AG08396 (cell line): ENCODE data around the gene TMPRSS6.
"Not testable (repeated sequence)": the region's sequence is repeated elsewhere in the genome, so short reads cannot be mapped to it uniquely, and the experiment has no call there.

ENCODE experiments used
- DNase-seq: peaks from one replicate; pipeline ENCODE4 v3.0.0; 2012; ENCODE audit warnings: low spot score, mixed read lengths

The TMPRSS6 gene

GRCh38 chr22:37088750-37089408 is 20.6 kb downstream of the TMPRSS6 start:
- no peak for DNase-seq

GRCh38 chr22:37088108-37088605 is 21.4 kb downstream of the TMPRSS6 start:
- DNase-seq = no peak

GRCh38 chr22:37086184-37086583 is 23.3 kb downstream of the TMPRSS6 start:
- DNase-seq = no peak

- no peak for DNase-seq
These were observed 25.1 kb downstream of the TMPRSS6 start for GRCh38 chr22:37084385-37084784.

- DNase-seq = no peak
These were observed 25.6 kb downstream of the TMPRSS6 start for GRCh38 chr22:37083914-37084313.

GRCh38 chr22:37082251-37082873 is 27.2 kb downstream of the TMPRSS6 start:
- no peak for DNase-seq

GRCh38 chr22:37080838-37081237 is 28.7 kb downstream of the TMPRSS6 start:
- DNase-seq = no peak

- DNase-seq = no peak
These were observed 29.1 kb downstream of the TMPRSS6 start for GRCh38 chr22:37080438-37080837.

GRCh38 chr22:37079668-37080171 is 29.8 kb downstream of the TMPRSS6 start:
- peak; percentile 53 for DNase-seq

GRCh38 chr22:37079158-37079557 is 30.4 kb downstream of the TMPRSS6 start:
- no peak for DNase-seq

- peak; percentile 84 for DNase-seq
These were observed 31.6 kb downstream of the TMPRSS6 start for GRCh38 chr22:37077802-37078448.

GRCh38 chr22:37075822-37076433 is 33.6 kb downstream of the TMPRSS6 start:
- no peak for DNase-seq

GRCh38 chr22:37075046-37075445 is 34.5 kb downstream of the TMPRSS6 start:
- DNase-seq = no peak

- DNase-seq = no peak
These were observed 35.0 kb downstream of the TMPRSS6 start for GRCh38 chr22:37074537-37074936.

- no peak for DNase-seq
These were observed 36.8 kb downstream of the TMPRSS6 start for GRCh38 chr22:37072673-37073072.

GRCh38 chr22:37071850-37072592 is 37.5 kb downstream of the TMPRSS6 start:
- DNase-seq = not testable (repeated sequence)

GRCh38 chr22:37070744-37071143 is 38.8 kb downstream of the TMPRSS6 start:
- DNase-seq = no peak

- no peak for DNase-seq
These were observed 39.2 kb downstream of the TMPRSS6 start for GRCh38 chr22:37070334-37070733.

- no peak for DNase-seq
These were observed 39.8 kb downstream of the TMPRSS6 start for GRCh38 chr22:37069719-37070118.

GRCh38 chr22:37069319-37069718 is 40.2 kb downstream of the TMPRSS6 start:
- no peak for DNase-seq

- DNase-seq = no peak
These were observed 40.7 kb downstream of the TMPRSS6 start for GRCh38 chr22:37068859-37069258.

- no peak for DNase-seq
These were observed 42.1 kb downstream of the TMPRSS6 start for GRCh38 chr22:37067428-37067827.
